IMR-90 (cell line): Measurements from ENCODE around the gene SRGN.

Source experiments
- MAZ ChIP-seq: IDR thresholded peaks from 2 replicates; pipeline ENCODE4 v1.6.1; 2012; ENCODE audit warnings: low read depth, mild to moderate bottlenecking, low read length, improper control_type of control experiment, moderate library complexity, borderline replicate concordance
- RAD21 ChIP-seq: IDR thresholded peaks from 2 replicates; pipeline ENCODE4 v1.6.1; 2012; ENCODE audit warnings: low read length, improper control_type of control experiment
- RFX5 ChIP-seq: IDR thresholded peaks from 2 replicates; pipeline ENCODE4 v1.8.0; 2012; ENCODE audit warnings: low read depth, mild to moderate bottlenecking, low read length, moderate library complexity
- TF ChIP-seq, protein P1 (sequence below): conservative IDR thresholded peaks from 2 replicates; pipeline ENCODE4 v1.5.1; 2012; ENCODE audit warnings: mild to moderate bottlenecking, low read depth, low read length, improper control_type of control experiment
- TF ChIP-seq, protein P2 (sequence below): fragments of 150-350 bp; IDR thresholded peaks from 2 replicates; pipeline ENCODE4 v1.6.1; 2016; ENCODE audit warnings: low read depth, mild to moderate bottlenecking, low read length, moderate library complexity, borderline replicate concordance

DNA sequence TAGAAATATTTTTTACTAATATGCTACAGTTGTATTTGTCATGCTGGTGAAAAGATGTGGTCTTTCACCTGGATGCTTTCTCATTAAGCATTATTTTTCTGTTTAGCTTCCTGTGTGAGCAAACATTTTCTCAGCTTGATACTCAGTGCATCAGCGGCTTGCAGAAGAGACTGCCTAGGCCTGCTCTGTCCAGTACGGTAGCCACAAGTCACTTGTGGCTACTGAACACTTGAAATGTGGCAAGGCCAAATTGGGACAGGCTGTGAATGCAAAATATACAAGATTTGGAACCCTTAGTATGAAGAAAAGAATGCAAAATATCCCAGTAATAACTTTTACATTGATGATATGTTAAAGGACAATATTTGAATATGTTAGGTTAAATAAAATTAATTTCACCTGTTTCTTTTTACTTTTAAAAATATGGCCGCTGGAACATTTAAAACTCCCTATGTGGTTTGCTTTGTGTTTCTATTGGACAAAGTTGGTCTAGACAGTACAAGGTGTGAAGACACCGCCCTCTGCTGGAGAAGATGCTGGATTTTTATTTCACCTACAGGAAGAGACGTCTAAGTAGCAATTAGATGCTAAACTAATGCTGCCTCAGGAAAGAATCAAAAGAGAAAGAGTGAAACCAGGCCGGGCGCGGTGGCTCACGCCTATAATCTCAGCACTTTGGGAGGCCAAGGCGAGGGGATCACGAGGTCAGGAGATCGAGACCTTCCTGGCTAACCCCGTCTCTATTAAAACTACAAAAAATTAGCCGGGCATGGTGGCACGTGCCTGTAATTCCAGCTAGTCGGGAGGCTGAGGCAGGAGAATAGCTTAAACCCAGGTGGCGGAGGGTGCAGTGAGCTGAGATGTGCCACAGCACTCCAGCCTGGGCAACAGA, 5.3 kb downstream of the SRGN start:
- TF ChIP-seq RFX5 (no peak), RAD21 (peak; percentile 91), MAZ (no peak)
- TF ChIP-seq, protein P1, sequence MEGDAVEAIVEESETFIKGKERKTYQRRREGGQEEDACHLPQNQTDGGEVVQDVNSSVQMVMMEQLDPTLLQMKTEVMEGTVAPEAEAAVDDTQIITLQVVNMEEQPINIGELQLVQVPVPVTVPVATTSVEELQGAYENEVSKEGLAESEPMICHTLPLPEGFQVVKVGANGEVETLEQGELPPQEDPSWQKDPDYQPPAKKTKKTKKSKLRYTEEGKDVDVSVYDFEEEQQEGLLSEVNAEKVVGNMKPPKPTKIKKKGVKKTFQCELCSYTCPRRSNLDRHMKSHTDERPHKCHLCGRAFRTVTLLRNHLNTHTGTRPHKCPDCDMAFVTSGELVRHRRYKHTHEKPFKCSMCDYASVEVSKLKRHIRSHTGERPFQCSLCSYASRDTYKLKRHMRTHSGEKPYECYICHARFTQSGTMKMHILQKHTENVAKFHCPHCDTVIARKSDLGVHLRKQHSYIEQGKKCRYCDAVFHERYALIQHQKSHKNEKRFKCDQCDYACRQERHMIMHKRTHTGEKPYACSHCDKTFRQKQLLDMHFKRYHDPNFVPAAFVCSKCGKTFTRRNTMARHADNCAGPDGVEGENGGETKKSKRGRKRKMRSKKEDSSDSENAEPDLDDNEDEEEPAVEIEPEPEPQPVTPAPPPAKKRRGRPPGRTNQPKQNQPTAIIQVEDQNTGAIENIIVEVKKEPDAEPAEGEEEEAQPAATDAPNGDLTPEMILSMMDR = peak; percentile 87
- TF ChIP-seq, protein P2, sequence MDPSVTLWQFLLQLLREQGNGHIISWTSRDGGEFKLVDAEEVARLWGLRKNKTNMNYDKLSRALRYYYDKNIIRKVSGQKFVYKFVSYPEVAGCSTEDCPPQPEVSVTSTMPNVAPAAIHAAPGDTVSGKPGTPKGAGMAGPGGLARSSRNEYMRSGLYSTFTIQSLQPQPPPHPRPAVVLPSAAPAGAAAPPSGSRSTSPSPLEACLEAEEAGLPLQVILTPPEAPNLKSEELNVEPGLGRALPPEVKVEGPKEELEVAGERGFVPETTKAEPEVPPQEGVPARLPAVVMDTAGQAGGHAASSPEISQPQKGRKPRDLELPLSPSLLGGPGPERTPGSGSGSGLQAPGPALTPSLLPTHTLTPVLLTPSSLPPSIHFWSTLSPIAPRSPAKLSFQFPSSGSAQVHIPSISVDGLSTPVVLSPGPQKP = no peak
